HG03064 (cell line): ENCODE measurements around the gene PLAU.
"Not testable (repeated sequence)": the region's sequence is repeated elsewhere in the genome, so short reads cannot be mapped to it uniquely, and the experiment has no call there.

Experiments used
- ATAC-seq: cut with Tn5 transposase; IDR thresholded peaks from one replicate; pipeline ENCODE4 v1.9.1; 2021; ENCODE audit warnings: low read depth; ENCODE audit not compliant: unreplicated experiment

The PLAU gene

GRCh38 chr10:73895381-73895780, 15.6 kb upstream of the PLAU start:
- ATAC-seq: not testable (repeated sequence)

GRCh38 chr10:73897693-73898092, 13.2 kb upstream of the PLAU start:
- no peak for ATAC-seq

GRCh38 chr10:73898730-73899410, 12.1 kb upstream of the PLAU start:
- no peak for ATAC-seq

- no peak for ATAC-seq
Observed at GRCh38 chr10:73899423-73899822, 11.5 kb upstream of the PLAU start.

GRCh38 chr10:73900064-73900463, 10.9 kb upstream of the PLAU start:
- no peak for ATAC-seq

GRCh38 chr10:73901261-73901660, 9.7 kb upstream of the PLAU start:
- ATAC-seq: no peak

- no peak for ATAC-seq
Observed at GRCh38 chr10:73902351-73902750, 8.6 kb upstream of the PLAU start.

GRCh38 chr10:73905256-73906020, 5.5 kb upstream of the PLAU start:
- no peak for ATAC-seq

GRCh38 chr10:73906524-73907447, 4.1 kb upstream of the PLAU start:
- ATAC-seq: no peak

- no peak for ATAC-seq
Observed at GRCh38 chr10:73907841-73908517, 3.0 kb upstream of the PLAU start.

- ATAC-seq: no peak
Observed at GRCh38 chr10:73908853-73909539, 1.9 kb upstream of the PLAU start.

GRCh38 chr10:73909540-73910115, 1.3 kb upstream of the PLAU start:
- ATAC-seq: no peak

- ATAC-seq: no peak
Observed at GRCh38 chr10:73910401-73910763, 550 bp upstream of the PLAU start.

GRCh38 chr10:73911553-73912004, 647 bp downstream of the PLAU start:
- ATAC-seq: no peak

GRCh38 chr10:73914036-73914435, 3.1 kb downstream of the PLAU start:
- ATAC-seq: no peak

- ATAC-seq: no peak
Observed at GRCh38 chr10:73915206-73915851, 4.4 kb downstream of the PLAU start.

- ATAC-seq: no peak
Observed at GRCh38 chr10:73916761-73917470, 6.0 kb downstream of the PLAU start.

- ATAC-seq: no peak
Observed at GRCh38 chr10:73917566-73918305, 6.8 kb downstream of the PLAU start.
